HG03457 (cell line): Measurements from ENCODE around the gene H2AZ2.
"Not testable (repeated sequence)": the region's sequence is repeated elsewhere in the genome, so short reads cannot be mapped to it uniquely, and the experiment has no call there.

Experiments
- ATAC-seq: cut with Tn5 transposase; IDR thresholded peaks from one replicate; pipeline ENCODE4 v1.9.1; 2021; ENCODE audit warnings: moderate number of reproducible peaks; ENCODE audit not compliant: unreplicated experiment

Gene H2AZ2

GRCh38 chr7:44789990-44790389 lies 57.9 kb downstream of the H2AZ2 start:
- no peak for ATAC-seq

- ATAC-seq = no peak
Observed at GRCh38 chr7:44787762-44788161, 60.1 kb downstream of the H2AZ2 start.

GRCh38 chr7:44787041-44787440 lies 60.8 kb downstream of the H2AZ2 start:
- ATAC-seq = no peak

- ATAC-seq = not testable (repeated sequence)
Observed at GRCh38 chr7:44785218-44785617, 62.7 kb downstream of the H2AZ2 start.

- ATAC-seq = no peak
Observed at GRCh38 chr7:44784364-44784763, 63.5 kb downstream of the H2AZ2 start.

GRCh38 chr7:44783407-44783806 lies 64.5 kb downstream of the H2AZ2 start:
- no peak for ATAC-seq

- no peak for ATAC-seq
Observed at GRCh38 chr7:44782460-44782859, 65.4 kb downstream of the H2AZ2 start.
